Measurements from ENCODE around the gene CPED1. TPM values are rescaled to one million over a fixed set of nuclear protein-coding genes. Genes with fewer than 3 reads are reported as not detected.
"Not testable (repeated sequence)": the region's sequence is repeated elsewhere in the genome, so short reads cannot be mapped to it uniquely, and the experiment has no call there.

Gene CPED1
- polyA plus RNA-seq, 6 donors from 2014 or later: 0.16 to 1.2 (median 0.39) TPM

DNA sequence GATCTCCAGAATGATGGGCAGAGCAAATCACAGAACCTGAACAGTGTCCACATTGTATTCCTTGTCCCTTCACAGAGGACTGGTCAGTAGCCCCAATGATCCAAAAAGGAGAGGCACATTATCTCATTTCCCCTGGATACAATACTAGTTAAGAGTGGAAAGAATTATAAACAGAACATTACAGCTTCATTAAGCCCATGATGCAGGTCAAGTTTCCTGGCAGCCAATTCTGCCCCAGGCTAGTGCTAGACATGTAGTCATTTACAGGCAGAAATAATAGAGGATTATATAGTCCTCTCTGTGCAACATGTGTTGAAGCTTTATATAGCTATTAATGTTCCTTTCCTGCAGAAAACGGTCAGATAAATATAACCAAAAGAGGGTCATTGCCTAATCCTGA lies 216.0 kb downstream of the CPED1 start:
- H3K27me3 Mint-ChIP-seq: no peaks in the 10 kb centered on the region
- peak overlapping the region in 1 of 6 donors; percentile 88 for H3K27ac Mint-ChIP-seq
- peaks cover 34 to 46% (median 38%) of the 10 kb centered on the region in 3 donors for H3K4me1 Mint-ChIP-seq
- no peak overlapping the region for H3K4me3 Mint-ChIP-seq
- ATAC-seq (ENCODE audit: low read depth in 2 of 2) (no peak), DNase-seq (no peak)
- H3K36me3 Mint-ChIP-seq: peaks cover 13 to 14% of the 10 kb centered on the region in 2 donors
- peaks cover 0 to 3% (median 0%) of the 10 kb centered on the region in 7 donors for H3K9me3 Mint-ChIP-seq

DNA sequence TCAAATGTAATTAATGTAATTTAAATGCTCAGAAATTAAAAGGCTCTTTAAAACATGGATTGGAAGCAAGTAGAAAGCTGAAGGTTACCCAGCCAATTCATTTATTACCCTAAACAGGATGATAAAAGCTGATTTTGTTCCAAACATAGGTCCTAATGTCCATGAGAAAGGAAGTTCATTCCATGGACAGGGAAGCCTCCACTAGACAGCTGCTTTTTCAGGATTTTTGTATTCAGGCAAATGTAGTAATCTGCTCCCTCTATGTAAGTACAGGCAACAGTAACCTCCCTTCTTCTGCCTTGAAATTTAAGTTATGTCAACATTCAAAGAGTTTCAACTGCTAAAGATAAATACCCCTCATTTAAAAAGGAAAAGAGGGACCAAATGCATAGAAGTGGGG lies 217.3 kb downstream of the CPED1 start:
- H3K36me3 Mint-ChIP-seq: peaks cover 18 to 21% of the 10 kb centered on the region in 2 donors
- no peak overlapping the region for H3K4me3 Mint-ChIP-seq
- no peaks in the 10 kb centered on the region for H3K27me3 Mint-ChIP-seq
- H3K27ac Mint-ChIP-seq: no peak overlapping the region
- ATAC-seq (ENCODE audit: low read depth in 2 of 2) (no peak), DNase-seq (no peak)
- H3K9me3 Mint-ChIP-seq: peaks cover 0 to 9% (median 0%) of the 10 kb centered on the region in 7 donors
- peaks cover 27 to 40% (median 36%) of the 10 kb centered on the region in 3 donors for H3K4me1 Mint-ChIP-seq

DNA sequence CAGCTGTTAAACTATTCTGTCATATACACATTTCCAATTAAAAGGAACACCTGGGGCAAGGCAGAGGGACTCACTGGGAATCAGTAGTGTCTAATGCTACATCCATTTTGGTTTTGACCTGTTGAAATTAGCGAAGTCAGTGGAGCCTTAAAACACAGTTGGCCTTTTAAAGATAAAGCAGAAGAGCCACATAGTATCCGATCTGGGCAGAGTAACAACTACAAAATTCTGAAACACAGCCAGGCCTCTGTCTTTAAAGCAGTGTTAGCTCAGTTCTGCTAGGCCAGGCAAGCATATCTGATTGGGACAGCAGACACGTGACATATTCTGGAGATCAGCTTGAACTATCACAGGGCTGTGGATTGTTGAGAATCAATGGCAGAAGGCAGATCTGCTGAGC lies 222.7 kb downstream of the CPED1 start:
- Mint-ChIP-seq H3K27me3 (no peaks in the 10 kb centered on the region), H3K4me3 (peak overlapping the region in 1 of 8 donors; percentile 12), H3K27ac (peak overlapping the region in 5 of 6 donors; percentile 2 to 61 (median 41)), H3K36me3 (peaks cover 5 to 8% of the 10 kb centered on the region in 2 donors), H3K4me1 (peaks cover 18 to 27% (median 26%) of the 10 kb centered on the region in 3 donors), H3K9me3 (peaks cover 0 to 9% (median 0%) of the 10 kb centered on the region in 7 donors)
- DNase-seq (no peak), ATAC-seq (ENCODE audit: low read depth in 2 of 2) (no peak)

DNA sequence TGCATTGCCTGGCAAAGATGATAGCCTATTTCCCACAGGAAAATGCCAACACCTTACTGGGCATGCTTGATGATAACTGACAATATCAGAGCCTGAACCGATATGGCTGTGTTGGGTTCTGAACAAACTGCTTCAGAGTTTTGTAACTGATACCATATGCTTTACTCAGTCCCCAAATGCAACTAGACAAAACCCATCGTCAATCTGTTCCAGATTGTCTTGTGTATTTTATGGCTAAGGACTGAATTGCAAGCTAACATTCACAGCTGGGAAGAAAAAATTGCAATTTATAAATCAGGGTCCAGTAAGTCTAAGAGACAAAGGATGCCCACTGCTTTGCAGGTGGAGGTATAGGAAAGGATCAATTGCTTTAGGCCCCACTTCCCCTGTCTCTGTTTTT lies 223.5 kb downstream of the CPED1 start:
- DNase-seq (no peak), ATAC-seq (ENCODE audit: low read depth in 2 of 2) (no peak)
- H3K9me3 Mint-ChIP-seq: peaks cover 0 to 9% (median 0%) of the 10 kb centered on the region in 7 donors
- H3K36me3 Mint-ChIP-seq: peaks cover 5 to 8% of the 10 kb centered on the region in 2 donors
- H3K27me3 Mint-ChIP-seq: no peaks in the 10 kb centered on the region
- peak overlapping the region in 2 of 6 donors; percentile 37 to 72 for H3K27ac Mint-ChIP-seq
- H3K4me3 Mint-ChIP-seq: no peak overlapping the region
- peaks cover 18 to 27% (median 26%) of the 10 kb centered on the region in 3 donors for H3K4me1 Mint-ChIP-seq

DNA sequence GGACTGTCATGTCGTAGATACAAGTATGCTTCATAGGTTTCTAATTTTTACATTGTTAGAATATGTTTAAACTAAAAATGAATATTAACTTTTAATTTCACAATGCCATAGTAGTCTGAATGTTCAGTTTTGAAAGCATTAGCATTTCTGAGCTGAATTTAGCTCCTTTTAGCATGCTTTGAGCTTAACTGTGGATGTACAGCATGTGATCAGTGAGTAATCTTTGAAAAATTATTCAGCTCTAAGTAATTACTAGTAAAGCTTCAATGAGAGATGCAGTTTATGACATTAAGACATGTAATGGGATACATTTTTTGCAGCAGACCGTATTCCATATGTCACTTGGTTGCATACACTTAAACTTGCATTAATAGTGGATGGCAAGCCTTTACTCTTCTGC lies 226.1 kb downstream of the CPED1 start:
- ATAC-seq (ENCODE audit: low read depth in 2 of 2) (no peak), DNase-seq (no peak)
- no peaks in the 10 kb centered on the region for H3K27me3 Mint-ChIP-seq
- H3K4me1 Mint-ChIP-seq: peaks cover 22 to 36% (median 32%) of the 10 kb centered on the region in 3 donors
- H3K4me3 Mint-ChIP-seq: no peak overlapping the region
- H3K27ac Mint-ChIP-seq: no peak overlapping the region
- H3K36me3 Mint-ChIP-seq: peaks cover 3 to 8% of the 10 kb centered on the region in 2 donors
- H3K9me3 Mint-ChIP-seq: peaks cover 0 to 8% (median 0%) of the 10 kb centered on the region in 7 donors

DNA sequence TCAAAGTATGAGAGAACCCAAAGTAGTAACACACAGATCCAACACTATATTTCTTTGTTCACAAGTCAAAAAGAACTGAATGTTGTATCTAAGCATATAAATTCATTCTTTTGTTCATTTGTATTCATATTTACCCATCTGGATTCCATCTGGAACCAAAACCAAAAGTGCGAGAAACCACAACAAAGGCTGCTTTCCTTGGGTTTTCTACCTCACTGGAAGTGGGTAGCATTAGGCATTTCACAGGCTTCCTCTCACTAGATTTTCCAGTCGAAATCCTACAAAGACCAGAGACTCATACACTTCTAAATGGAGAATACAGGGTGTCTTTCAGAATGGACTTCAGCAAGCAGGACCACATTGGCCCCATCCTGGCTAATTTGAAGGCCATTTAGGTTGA lies 230.5 kb downstream of the CPED1 start:
- DNase-seq (no peak), ATAC-seq (ENCODE audit: low read depth in 2 of 2) (no peak)
- no peak overlapping the region for H3K27ac Mint-ChIP-seq
- H3K4me3 Mint-ChIP-seq: no peak overlapping the region
- peaks cover 0 to 24% (median 8%) of the 10 kb centered on the region in 7 donors for H3K9me3 Mint-ChIP-seq
- peaks cover 5 to 8% of the 10 kb centered on the region in 2 donors for H3K36me3 Mint-ChIP-seq
- H3K27me3 Mint-ChIP-seq: no peaks in the 10 kb centered on the region
- peaks cover 11 to 16% (median 13%) of the 10 kb centered on the region in 3 donors for H3K4me1 Mint-ChIP-seq

DNA sequence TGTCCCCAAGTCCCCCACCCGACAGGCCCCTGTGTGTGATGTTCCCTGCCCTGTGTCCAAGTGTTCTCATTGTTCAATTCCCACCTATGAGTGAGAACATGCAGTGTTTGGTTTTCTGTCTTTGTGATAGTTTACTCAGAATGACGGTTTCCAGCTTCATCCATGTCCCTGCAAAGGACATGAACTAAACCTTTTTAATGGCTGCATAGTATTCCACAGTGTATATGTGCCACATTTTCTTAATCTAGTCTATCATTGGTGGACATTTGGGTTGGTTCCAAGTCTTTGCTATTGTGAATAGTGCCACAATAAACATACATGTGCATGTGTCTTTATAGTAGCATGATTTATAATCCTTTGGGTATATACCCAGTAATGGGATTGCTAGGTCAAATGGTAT lies 232.6 kb downstream of the CPED1 start:
- H3K4me3 Mint-ChIP-seq; DNase-seq; H3K27me3 Mint-ChIP-seq; ATAC-seq (ENCODE audit: low read depth in 2 of 2): not testable (repeated sequence)
- peaks cover 0 to 26% (median 8%) of the 10 kb centered on the region in 7 donors for H3K9me3 Mint-ChIP-seq
- peak overlapping the region in 1 of 6 donors; percentile 54 for H3K27ac Mint-ChIP-seq
- H3K4me1 Mint-ChIP-seq: peaks cover 13 to 18% (median 15%) of the 10 kb centered on the region in 3 donors
- peaks cover 16 to 25% of the 10 kb centered on the region in 2 donors for H3K36me3 Mint-ChIP-seq

DNA sequence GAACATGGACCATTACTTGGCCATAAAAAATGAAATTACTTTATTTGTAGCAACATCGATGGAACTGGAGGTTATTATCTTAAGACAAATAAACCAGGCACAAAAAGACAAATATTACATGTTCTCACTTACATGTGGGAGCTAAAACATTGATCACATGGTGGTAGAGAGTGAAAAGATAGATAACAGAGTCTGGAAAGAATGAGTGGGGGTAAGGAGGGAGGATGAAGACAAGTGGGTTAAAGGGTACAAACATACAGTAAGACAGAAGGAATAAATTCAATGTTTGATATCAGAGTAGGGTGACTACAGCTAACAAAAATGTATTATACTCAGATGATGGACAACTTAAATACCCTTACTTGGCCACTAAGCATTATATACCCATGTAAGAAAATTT lies 240.3 kb downstream of the CPED1 start:
- Mint-ChIP-seq H3K27ac (no peak overlapping the region), H3K27me3 (no peaks in the 10 kb centered on the region), H3K9me3 (peaks cover 0 to 5% (median 2%) of the 10 kb centered on the region in 7 donors), H3K36me3 (peaks cover 41 to 47% of the 10 kb centered on the region in 2 donors), H3K4me1 (peaks cover 8 to 23% (median 21%) of the 10 kb centered on the region in 3 donors), H3K4me3 (no peak overlapping the region)
- DNase-seq (no peak), ATAC-seq (ENCODE audit: low read depth in 2 of 2) (no peak)

DNA sequence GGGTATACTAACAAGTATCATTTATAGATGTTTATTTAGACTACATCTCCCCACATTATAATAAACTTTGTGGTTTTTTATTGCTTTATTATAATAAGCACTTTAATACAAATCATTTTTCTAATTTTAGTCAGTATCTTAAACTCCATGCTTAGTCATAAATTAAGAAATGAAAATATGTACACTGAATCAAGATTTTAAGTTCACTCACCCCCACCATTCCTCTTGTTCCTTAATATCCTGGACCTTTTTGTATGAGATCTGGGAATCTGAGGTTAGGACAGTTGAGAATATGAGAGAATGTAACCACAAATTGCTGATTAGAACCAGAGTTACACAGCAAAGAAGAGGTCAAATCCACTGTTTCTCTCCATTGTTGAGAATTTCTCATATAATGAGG lies 246.7 kb downstream of the CPED1 start:
- Mint-ChIP-seq H3K36me3 (peaks cover 17 to 30% of the 10 kb centered on the region in 2 donors), H3K9me3 (peaks cover 0 to 4% (median 0%) of the 10 kb centered on the region in 7 donors), H3K4me1 (peaks cover 8 to 21% (median 17%) of the 10 kb centered on the region in 3 donors), H3K27me3 (no peaks in the 10 kb centered on the region), H3K27ac (no peak overlapping the region), H3K4me3 (no peak overlapping the region)
- DNase-seq: no peak
- ATAC-seq (ENCODE audit: low read depth in 2 of 2): no peak

DNA sequence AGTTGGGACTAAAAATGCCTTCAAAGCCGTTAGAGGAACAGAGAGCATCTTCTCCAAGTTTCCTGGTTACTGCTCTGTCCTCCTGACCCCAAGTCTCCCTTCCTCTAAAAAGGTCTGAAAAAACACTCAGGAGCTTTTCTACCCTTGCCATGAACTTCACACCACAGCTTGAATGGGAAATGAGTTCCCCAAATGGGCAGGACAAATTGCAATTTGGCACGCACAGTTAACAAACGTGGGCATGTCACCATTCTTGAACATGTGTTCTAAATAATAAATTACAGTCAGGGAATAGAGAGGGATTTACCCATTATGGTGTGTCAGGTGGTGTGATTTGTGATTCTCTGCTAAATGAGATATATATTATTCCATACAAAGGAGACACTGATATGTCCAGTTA lies 249.1 kb downstream of the CPED1 start:
- Mint-ChIP-seq H3K4me1 (peaks cover under 1 to 5% (median 2%) of the 10 kb centered on the region in 3 donors), H3K4me3 (no peak overlapping the region), H3K36me3 (peaks cover 4 to 16% of the 10 kb centered on the region in 2 donors), H3K27ac (no peak overlapping the region), H3K27me3 (no peaks in the 10 kb centered on the region), H3K9me3 (peaks cover 0 to 2% (median 0%) of the 10 kb centered on the region in 7 donors)
- DNase-seq (no peak), ATAC-seq (ENCODE audit: low read depth in 2 of 2) (no peak)

DNA sequence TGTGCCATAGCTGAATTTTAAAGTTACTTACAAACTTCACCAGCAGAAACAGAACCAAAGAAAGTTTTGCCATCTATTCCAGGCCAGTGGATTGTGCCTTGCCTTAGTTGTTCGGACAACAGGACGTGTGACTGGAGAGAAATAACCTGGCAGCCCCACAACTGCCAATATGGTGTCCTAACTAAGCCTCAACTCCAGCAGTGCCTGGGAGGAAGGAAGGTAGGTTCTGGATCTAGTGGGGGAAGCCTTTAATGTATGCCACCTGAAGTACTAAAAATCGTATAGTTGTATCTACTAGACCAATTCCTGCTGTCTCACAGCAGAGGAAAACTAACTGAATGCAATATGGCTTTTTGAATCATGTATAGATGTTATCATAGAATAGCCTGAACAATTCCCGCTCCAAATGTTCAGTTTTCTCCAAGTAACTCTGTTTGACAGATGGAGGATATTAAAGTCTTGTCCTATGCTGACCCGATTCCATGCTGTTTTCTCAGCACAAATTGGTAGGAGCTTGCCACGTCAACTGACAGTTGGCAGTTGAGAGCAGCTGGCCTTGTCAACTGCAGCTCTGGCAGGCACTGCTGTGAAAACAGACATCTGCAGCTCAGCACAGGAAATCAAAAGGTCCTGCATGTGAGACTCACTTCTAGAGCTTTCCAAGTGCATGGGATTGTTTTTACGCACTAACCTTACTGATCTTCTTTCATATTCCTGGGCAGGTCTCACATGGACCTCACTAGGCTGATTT lies 255.8 kb downstream of the CPED1 start:
- H3K27me3 Mint-ChIP-seq: no peaks in the 10 kb centered on the region
- peaks cover 0 to 15% (median 12%) of the 10 kb centered on the region in 7 donors for H3K9me3 Mint-ChIP-seq
- peak overlapping the region in 6 of 8 donors; percentile 4 to 56 (median 40) for H3K4me3 Mint-ChIP-seq
- DNase-seq (no peak), ATAC-seq (ENCODE audit: low read depth in 2 of 2) (peak; percentile 37 to 58)
- H3K27ac Mint-ChIP-seq: peak overlapping the region in 5 of 6 donors; percentile 46 to 85 (median 69)
- H3K36me3 Mint-ChIP-seq: peaks cover 17 to 29% of the 10 kb centered on the region in 2 donors
- H3K4me1 Mint-ChIP-seq: peaks cover 26 to 37% (median 31%) of the 10 kb centered on the region in 3 donors

DNA sequence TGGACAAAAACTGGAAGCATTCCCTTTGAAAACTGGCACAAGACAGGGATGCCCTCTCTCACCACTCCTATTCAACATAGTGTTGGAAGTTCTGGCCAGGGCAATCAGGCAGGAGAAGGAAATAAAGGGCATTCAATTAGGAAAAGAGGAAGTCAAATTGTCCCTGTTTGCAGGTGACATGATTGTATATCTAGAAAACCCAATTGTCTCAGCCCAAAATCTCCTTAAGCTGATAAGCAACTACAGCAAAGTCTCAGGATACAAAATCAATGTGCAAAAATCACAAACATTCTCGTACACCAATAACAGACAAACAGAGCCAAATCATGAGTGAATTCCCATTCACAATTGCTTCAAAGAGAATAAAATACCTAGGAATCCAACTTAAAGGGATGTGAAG lies 262.9 kb downstream of the CPED1 start:
- H3K27ac Mint-ChIP-seq; H3K27me3 Mint-ChIP-seq; ATAC-seq (ENCODE audit: low read depth in 2 of 2); DNase-seq; H3K4me3 Mint-ChIP-seq: not testable (repeated sequence)
- H3K4me1 Mint-ChIP-seq: peaks cover 17 to 41% (median 33%) of the 10 kb centered on the region in 3 donors
- H3K36me3 Mint-ChIP-seq: peaks cover 4 to 29% of the 10 kb centered on the region in 2 donors
- peaks cover 0 to 30% (median 25%) of the 10 kb centered on the region in 7 donors for H3K9me3 Mint-ChIP-seq

DNA sequence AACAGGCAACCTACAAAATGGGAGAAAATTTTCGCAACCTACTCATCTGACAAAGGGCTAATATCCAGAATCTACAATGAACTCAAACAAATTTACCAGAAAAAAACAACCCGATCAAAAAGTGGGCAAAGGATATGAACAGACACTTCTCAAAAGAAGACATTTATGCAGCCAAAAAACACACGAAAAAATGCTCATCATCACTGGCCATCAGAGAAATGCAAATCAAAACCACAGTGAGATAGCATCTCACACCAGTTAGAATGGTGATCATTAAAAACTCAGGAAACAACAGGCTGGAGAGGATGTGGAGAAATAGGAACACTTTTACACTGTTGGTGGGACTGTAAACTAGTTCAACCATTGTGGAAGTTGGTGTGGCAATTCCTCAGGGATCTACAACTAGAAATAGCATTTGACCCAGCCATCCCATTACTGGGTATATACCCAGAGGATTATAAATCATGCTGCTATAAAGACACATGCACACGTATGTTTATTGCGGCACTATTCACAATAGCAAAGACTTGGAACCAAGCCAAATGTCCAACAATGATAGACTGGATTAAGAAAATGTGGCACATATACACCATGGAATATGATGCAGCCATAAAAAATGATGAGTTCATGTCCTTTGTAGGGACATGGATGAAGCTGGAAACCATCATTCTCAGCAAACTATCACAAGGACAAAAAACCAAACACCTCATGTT lies 264.2 kb downstream of the CPED1 start:
- H3K9me3 Mint-ChIP-seq: peaks cover 5 to 29% (median 27%) of the 10 kb centered on the region in 7 donors
- H3K36me3 Mint-ChIP-seq: peaks cover 4 to 23% of the 10 kb centered on the region in 2 donors
- not testable (repeated sequence) for H3K4me3 Mint-ChIP-seq; H3K27me3 Mint-ChIP-seq; ATAC-seq (ENCODE audit: low read depth in 2 of 2); H3K27ac Mint-ChIP-seq; DNase-seq
- H3K4me1 Mint-ChIP-seq: peaks cover 19 to 41% (median 36%) of the 10 kb centered on the region in 3 donors
